Transverse colon (tissue), 4 donors: ENCODE measurements around the gene EPS8. TPM values are rescaled to one million over a fixed set of nuclear protein-coding genes. Genes with fewer than 3 reads are reported as not detected.

Source experiments
- DNase-seq: peaks from one replicate; pipeline ENCODE4 v3.0.0-alpha.2; 2019
- H3K27ac ChIP-seq, 4 donors: fragments of 200-600 bp; sonication (generic); 2 replicates each; pipeline ENCODE4 v1.5.1; 2016 to 2018; ENCODE audit warnings: inconsistent platforms in 4 of 4
- H3K27me3 ChIP-seq: fragments of 200-600 bp; sonication (generic); 2 replicates; pipeline ENCODE4 v1.5.1; 2017; ENCODE audit warnings: inconsistent platforms
- H3K36me3 ChIP-seq, 4 donors: fragments of 200-600 bp; sonication (generic); 2 replicates each; pipeline ENCODE4 v1.5.1; 2017 to 2019; ENCODE audit warnings: inconsistent platforms in 4 of 4
- H3K4me1 ChIP-seq, 4 donors: fragments of 200-600 bp; sonication (generic); 2 replicates each; pipeline ENCODE4 v1.5.1; 2017 to 2020; ENCODE audit warnings: inconsistent platforms in 4 of 4
- H3K4me3 ChIP-seq, 4 donors: fragments of 200-600 bp; sonication (generic); 1 replicate in 1 of 4; 2 replicates in 3 of 4; pipeline versions ENCODE4 v1.5.1 to v1.6.1; 2017 to 2019; ENCODE audit warnings: inconsistent platforms in 4 of 4
- H3K9me3 ChIP-seq, 2 donors: fragments of 200-600 bp; sonication (generic); 2 replicates each; pipeline ENCODE4 v1.5.1; 2017 to 2019; ENCODE audit warnings: inconsistent platforms in 2 of 2
- EP300 ChIP-seq: sonication (generic); formaldehyde crosslinking; IDR thresholded peaks from one replicate; pipeline ENCODE4 v1.6.1; 2017; ENCODE audit warnings: antibody characterized with exemption, low read depth
- POLR2A ChIP-seq: fragments of 450-650 bp; IDR thresholded peaks from one replicate; pipeline ENCODE4 v1.6.1; 2016; ENCODE audit warnings: antibody characterized with exemption, mild to moderate bottlenecking, moderate library complexity
- POLR2AphosphoS5 ChIP-seq, 3 donors: sonication (generic); formaldehyde crosslinking; IDR thresholded peaks; one replicate each; pipeline ENCODE4 v1.6.1; 2016; ENCODE audit warnings: antibody characterized with exemption in 3 of 3
- WGBS, 2 donors: methylation state at CpG; one replicate each; pipeline ENCODE4 v1.1.5; 2018; ENCODE audit warnings: low coverage in 1 of 2; 5-methylcytosine and 5-hydroxymethylcytosine counted together
- in situ Hi-C, 4 donors: fragments of 200-750 bp; cut with MboI; loops; one replicate each; pipeline versions ENCODE4 v1.15.0 to v1.15.1; 2017; ENCODE audit warnings: low sequenced_read_pairs in 3 of 4, low pct_ligation_motif_present in 1 of 4, low pct_unique_long_range_greater_than_20kb in 1 of 4
- intact Hi-C: fragments of 100-400 bp; cut with DNase I; formaldehyde crosslinking; loops from one replicate; pipeline ENCODE4 v1.15.1; 2023; ENCODE audit warnings: low total_unique reads
- total RNA-seq, 4 donors: library from RNA; depleted of rRNA; stranded (reverse); fragments of >200 nt; gene quantifications; one replicate each; pipeline ENCODE4 v1.1.0, GENCODE V29; 2016
- TF ChIP-seq, protein P1 (sequence below), 5 experiments: fragments of 200-600 bp in 3 of 5; fragments of 450-650 bp in 2 of 5; sonication (generic) in 3 of 5; IDR thresholded peaks; 1 replicate in 2 of 5; 2 replicates in 3 of 5; pipeline ENCODE4 v1.5.1; 2016 to 2017; ENCODE audit warnings: antibody characterized with exemption in 5 of 5, inconsistent platforms in 3 of 5, mild to moderate bottlenecking in 2 of 5, moderate library complexity in 1 of 5

Gene EPS8
- total RNA-seq, 4 donors from 2014 or later, result 55.1 to 180 (median 140) TPM

DNA sequence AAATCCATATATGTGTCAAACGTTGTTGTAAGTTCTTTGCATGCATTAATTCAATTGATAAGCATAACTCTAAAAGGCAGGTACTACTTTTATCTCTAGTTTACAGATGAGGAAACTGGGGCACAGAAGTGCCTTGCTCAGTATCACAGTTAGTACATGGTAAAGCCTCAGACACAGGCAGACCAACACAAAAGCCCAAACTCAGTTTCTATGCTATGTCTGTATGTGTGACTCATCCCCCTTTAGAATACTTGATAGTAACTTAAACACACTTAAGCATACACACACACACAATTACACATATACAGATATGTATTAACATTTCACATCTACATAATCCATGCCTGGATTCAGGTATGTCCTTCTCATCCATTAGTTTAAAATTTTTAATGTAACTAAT is 88.0 kb downstream of the EPS8 start:
- in situ Hi-C loops (no loop called here), intact Hi-C loops (no loop called here)
- Histone ChIP-seq H3K36me3 (no peaks in the 10 kb centered on the region), H3K4me1 (peaks cover 9 to 76% (median 37%) of the 10 kb centered on the region in 4 donors), H3K27me3 (no peaks in the 10 kb centered on the region), H3K4me3 (no peak overlapping the region), H3K9me3 (no peaks in the 10 kb centered on the region), H3K27ac (peak overlapping the region; percentile 69 to 78 (median 73))
- TF ChIP-seq EP300 (no peak), POLR2AphosphoS5 (IDR thresholded peaks at IDR 0.05) (no peak), POLR2A (no peak)
- TF ChIP-seq, protein P1, sequence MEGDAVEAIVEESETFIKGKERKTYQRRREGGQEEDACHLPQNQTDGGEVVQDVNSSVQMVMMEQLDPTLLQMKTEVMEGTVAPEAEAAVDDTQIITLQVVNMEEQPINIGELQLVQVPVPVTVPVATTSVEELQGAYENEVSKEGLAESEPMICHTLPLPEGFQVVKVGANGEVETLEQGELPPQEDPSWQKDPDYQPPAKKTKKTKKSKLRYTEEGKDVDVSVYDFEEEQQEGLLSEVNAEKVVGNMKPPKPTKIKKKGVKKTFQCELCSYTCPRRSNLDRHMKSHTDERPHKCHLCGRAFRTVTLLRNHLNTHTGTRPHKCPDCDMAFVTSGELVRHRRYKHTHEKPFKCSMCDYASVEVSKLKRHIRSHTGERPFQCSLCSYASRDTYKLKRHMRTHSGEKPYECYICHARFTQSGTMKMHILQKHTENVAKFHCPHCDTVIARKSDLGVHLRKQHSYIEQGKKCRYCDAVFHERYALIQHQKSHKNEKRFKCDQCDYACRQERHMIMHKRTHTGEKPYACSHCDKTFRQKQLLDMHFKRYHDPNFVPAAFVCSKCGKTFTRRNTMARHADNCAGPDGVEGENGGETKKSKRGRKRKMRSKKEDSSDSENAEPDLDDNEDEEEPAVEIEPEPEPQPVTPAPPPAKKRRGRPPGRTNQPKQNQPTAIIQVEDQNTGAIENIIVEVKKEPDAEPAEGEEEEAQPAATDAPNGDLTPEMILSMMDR (IDR thresholded peaks at IDR 0.05), result no peak
- DNase-seq, result no peak
- whole genome bisulfite sequencing, 2 donors, result 21 to 40% methylated on average over 1 of the region's 1 CpG

DNA sequence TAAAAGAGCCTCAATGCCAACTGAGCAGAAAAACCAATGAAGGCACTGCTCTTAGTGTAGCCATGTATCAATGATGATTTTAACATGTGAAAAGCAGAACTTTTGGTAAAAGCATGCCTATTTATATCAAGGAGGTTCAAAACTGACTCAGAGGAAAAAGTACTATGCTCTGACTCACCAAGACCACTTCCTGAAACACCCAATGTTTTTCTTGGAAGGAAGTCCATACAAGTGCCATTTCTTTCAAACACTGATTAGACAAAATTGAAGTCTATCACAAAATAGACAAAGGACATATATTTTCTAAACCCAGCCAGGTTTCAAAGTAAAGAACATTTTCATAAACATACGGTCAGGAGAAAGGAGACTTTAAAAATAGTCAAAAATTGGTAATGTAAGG is 88.6 kb downstream of the EPS8 start:
- peak overlapping the region; percentile 69 to 78 (median 73) for H3K27ac ChIP-seq
- peak in 2 of 3 donors; percentile 11 to 43 for TF ChIP-seq POLR2AphosphoS5 (IDR thresholded peaks at IDR 0.05)
- TF ChIP-seq POLR2A, result no peak
- no peak for TF ChIP-seq EP300
- no peaks in the 10 kb centered on the region for H3K9me3 ChIP-seq
- no peaks in the 10 kb centered on the region for H3K36me3 ChIP-seq
- H3K27me3 ChIP-seq, result no peaks in the 10 kb centered on the region
- peaks cover 9 to 71% (median 37%) of the 10 kb centered on the region in 4 donors for H3K4me1 ChIP-seq
- intact Hi-C loops, result no loop called here
- no peak overlapping the region for H3K4me3 ChIP-seq
- WGBS, 2 donors, result 42 to 45% methylated on average over 1 of the region's 1 CpG
- DNase-seq, result no peak
- in situ Hi-C loops, result no loop called here

DNA sequence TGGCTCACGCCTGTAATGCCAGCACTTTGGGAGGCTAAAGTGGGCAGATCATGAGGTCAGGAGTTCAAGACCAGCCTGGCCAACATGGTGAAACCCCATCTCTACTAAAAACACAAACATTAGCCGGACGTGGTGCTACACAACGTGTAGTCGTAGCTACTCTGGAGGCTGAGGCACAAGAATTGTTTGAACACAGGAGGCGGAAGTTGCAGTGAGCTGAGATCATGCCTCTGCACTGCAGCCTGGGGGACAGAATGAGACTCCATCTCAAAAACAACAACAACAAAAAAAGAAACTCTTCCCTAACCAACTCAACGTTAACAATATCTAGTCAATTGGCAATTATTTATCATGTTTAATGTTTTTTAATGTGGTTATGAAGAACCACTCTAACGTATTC is 89.3 kb downstream of the EPS8 start:
- intact Hi-C loops, result no loop called here
- no peaks in the 10 kb centered on the region for H3K27me3 ChIP-seq
- H3K4me3 ChIP-seq, result no peak overlapping the region
- no peaks in the 10 kb centered on the region for H3K9me3 ChIP-seq
- WGBS, 2 donors, result 81 to 85% methylated on average over 4 to 8 of the region's 8 CpGs
- DNase-seq, result no peak
- H3K36me3 ChIP-seq, result no peaks in the 10 kb centered on the region
- peak overlapping the region; percentile 69 to 78 (median 73) for H3K27ac ChIP-seq
- in situ Hi-C loops, result no loop called here
- peaks cover 9 to 64% (median 37%) of the 10 kb centered on the region in 4 donors for H3K4me1 ChIP-seq
- TF ChIP-seq POLR2AphosphoS5 (IDR thresholded peaks at IDR 0.05), result no peak
- no peak for TF ChIP-seq POLR2A
- TF ChIP-seq EP300, result no peak
- TF ChIP-seq, protein P1 (IDR thresholded peaks at IDR 0.05), result no peak

DNA sequence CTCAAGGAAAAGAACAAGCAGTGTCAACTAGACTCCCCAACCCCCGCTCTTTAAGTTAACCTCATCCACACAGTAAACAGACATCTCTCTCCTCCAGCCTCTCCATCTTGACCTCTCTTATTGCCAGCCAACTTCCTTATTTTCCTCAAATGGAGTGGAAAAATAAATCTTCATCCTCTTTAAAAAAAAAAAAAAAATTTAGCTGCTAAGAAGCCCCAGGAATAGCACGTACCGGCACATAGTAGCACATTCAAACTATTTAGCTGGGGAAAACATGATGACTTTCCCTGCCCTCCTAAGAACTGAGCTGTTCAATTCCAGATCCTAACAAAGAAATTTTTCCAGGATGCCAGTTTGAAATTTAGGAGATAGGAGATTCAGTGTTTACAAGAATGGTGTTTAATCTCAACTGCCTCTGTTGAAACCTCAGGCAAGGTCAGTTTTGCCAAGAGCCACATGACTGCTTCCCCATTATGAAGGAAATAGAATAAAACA is 90.8 kb downstream of the EPS8 start:
- H3K4me1 ChIP-seq, result peaks cover 9 to 64% (median 37%) of the 10 kb centered on the region in 4 donors
- no peaks in the 10 kb centered on the region for H3K36me3 ChIP-seq
- intact Hi-C loops, result no loop called here
- H3K4me3 ChIP-seq, result no peak overlapping the region
- no peaks in the 10 kb centered on the region for H3K9me3 ChIP-seq
- no peak for DNase-seq
- 56 to 61% methylated on average over 3 of the region's 3 CpGs for WGBS, 2 donors
- H3K27me3 ChIP-seq, result no peaks in the 10 kb centered on the region
- peak overlapping the region; percentile 69 to 78 (median 73) for H3K27ac ChIP-seq
- TF ChIP-seq POLR2AphosphoS5 (IDR thresholded peaks at IDR 0.05) (no peak), EP300 (no peak), POLR2A (no peak)
- TF ChIP-seq, protein P1 (IDR thresholded peaks at IDR 0.05), result no peak
- in situ Hi-C loops, result no loop called here

DNA sequence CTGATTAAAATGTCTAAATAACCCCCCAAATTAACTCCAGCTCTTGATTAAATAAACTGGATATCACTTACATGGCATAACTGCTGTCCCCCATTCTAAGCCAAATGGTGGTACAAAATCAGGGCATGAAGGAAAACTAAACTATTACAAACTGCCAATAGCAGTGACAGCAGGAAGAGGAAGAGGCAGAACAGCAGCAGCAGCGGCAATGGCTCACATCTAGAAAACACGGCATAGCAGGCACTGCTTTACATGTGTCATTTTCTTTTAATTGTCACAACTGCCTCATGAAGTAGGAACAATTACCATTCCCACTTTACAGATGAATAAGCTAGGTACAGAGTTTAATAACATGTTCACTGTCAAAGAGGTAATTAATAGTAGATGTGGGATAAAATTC is 92.0 kb downstream of the EPS8 start:
- no peak for DNase-seq
- in situ Hi-C loops (no loop called here), intact Hi-C loops (no loop called here)
- Histone ChIP-seq H3K4me1 (peaks cover 9 to 65% (median 36%) of the 10 kb centered on the region in 4 donors), H3K27me3 (no peaks in the 10 kb centered on the region), H3K4me3 (no peak overlapping the region), H3K9me3 (no peaks in the 10 kb centered on the region), H3K27ac (peak overlapping the region in 3 of 4 donors; percentile 69 to 78 (median 72)), H3K36me3 (no peaks in the 10 kb centered on the region)
- 68 to 92% methylated on average over 2 of the region's 2 CpGs for WGBS, 2 donors
- TF ChIP-seq EP300 (no peak), POLR2AphosphoS5 (IDR thresholded peaks at IDR 0.05) (no peak), POLR2A (no peak)
- TF ChIP-seq, protein P1 (IDR thresholded peaks at IDR 0.05), result no peak
